ENCODE measurements around the gene SLC7A14. TPM values are rescaled to one million over a fixed set of nuclear protein-coding genes. Genes with fewer than 3 reads are reported as not detected.
A peak's percentile ranks its signal among the peaks of the same experiment; 100 is the strongest.

The SLC7A14 gene
- total and polyA plus RNA-seq, 2 donors (not counting 3 experiments of a cell fraction or from before 2014, with no cell fraction given): 0.07 to 0.57 TPM

DNA sequence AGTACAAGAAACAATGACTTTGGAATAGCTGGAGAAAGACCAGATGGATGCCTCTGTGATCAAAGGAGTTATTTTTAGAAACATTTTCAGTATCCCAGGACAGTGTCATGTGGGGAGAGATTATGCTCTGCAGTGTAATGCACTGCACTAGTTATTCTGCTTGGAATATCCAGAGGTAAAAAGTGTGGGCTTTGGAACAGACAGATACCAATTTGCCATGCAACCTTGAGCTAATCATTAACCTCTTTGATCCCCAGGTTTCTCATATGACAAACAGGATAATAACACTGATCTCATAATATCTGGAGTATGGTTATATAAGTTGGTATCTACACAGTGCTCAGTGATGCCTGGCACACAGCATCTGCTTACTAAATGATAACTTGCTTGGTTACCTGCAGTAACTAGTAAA is 12.2 kb upstream of the SLC7A14 start:
- Histone ChIP-seq H3K4me1 (ENCODE audit: control insufficient read depth, extremely low read depth, insufficient read depth, low read length) (no peaks in the 10 kb centered on the region), H4K20me1 (replicated peaks; ENCODE audit: control insufficient read depth, extremely low read depth, insufficient read depth, low read length) (no peaks in the 10 kb centered on the region), H3K9ac (replicated peaks; ENCODE audit: extremely low read depth, insufficient read depth, low read length) (no peak overlapping the region), H3K27me3 (ENCODE audit: control insufficient read depth in 2 of 2, insufficient read depth in 2 of 2, low read length in 2 of 2) (no peaks in the 10 kb centered on the region), H3K27ac (ENCODE audit: insufficient read depth, low read depth, low read length) (no peak overlapping the region), H2AFZ (ENCODE audit: low read depth, low read length) (no peak overlapping the region), H3K4me3 (replicated peaks in 1 of 3; ENCODE audit: insufficient read depth in 1 of 3, low read depth in 1 of 3, low read length in 3 of 3) (no peak overlapping the region), H3K36me3 (ENCODE audit: control insufficient read depth in 2 of 2, extremely low read depth in 1 of 2, insufficient read depth in 2 of 2, low read length in 2 of 2) (no peaks in the 10 kb centered on the region), H3K79me2 (ENCODE audit: control insufficient read depth, insufficient read depth, low read length) (no peaks in the 10 kb centered on the region), H3K9me3 (replicated peaks; ENCODE audit: control insufficient read depth, insufficient read depth, low read length) (no peaks in the 10 kb centered on the region), H3K9me1 (replicated peaks; ENCODE audit: control insufficient read depth, extremely low read depth, insufficient read depth, low read length) (no peaks in the 10 kb centered on the region), H3K4me2 (ENCODE audit: insufficient read depth, low read length) (no peak overlapping the region)
- ChIA-PET POLR2A (no interaction called here), CTCF (interaction anchor here (1.0 to 1.1 kb wide), 4 partner anchors 9 to 44 kb away, joined by 3 read pairs; no protein-coding TSS in a partner anchor)
- dilution Hi-C loops (cut with MboI; ENCODE audit: extremely low pct_ligation_motif_present, low sequenced_read_pairs): no loop called here
- intact Hi-C loops (cut with micrococcal nuclease): no loop called here
- FAIRE-seq (peak; percentile 12), DNase-seq (ENCODE audit: low read depth, low spot score) (no peak)
- no TSS peak for BruUV-seq (replicated peaks)
- TF ChIP-seq JUN (IDR thresholded peaks at IDR 0.05; ENCODE audit: borderline replicate concordance, insufficient read depth, insufficient read length, low read depth) (no peak), POLR2A (IDR thresholded peaks at IDR 0.05; ENCODE audit: low read depth, low read length) (no peak), MYC (IDR thresholded peaks at IDR 0.05; ENCODE audit: low read depth, low read length) (no peak), GATA2 (IDR thresholded peaks at IDR 0.05; ENCODE audit: insufficient read depth, insufficient read length, low read depth, low read length) (no peak), FOS (IDR thresholded peaks at IDR 0.05; ENCODE audit: borderline replicate concordance, insufficient read depth, low read length) (no peak), EZH2 (IDR thresholded peaks at IDR 0.05; ENCODE audit: borderline replicate concordance, low read depth, low read length, severe bottlenecking) (no peak), POLR2AphosphoS5 (IDR thresholded peaks at IDR 0.05; ENCODE audit: insufficient read depth, low read depth, low read length) (no peak)
- TF ChIP-seq, protein P1, sequence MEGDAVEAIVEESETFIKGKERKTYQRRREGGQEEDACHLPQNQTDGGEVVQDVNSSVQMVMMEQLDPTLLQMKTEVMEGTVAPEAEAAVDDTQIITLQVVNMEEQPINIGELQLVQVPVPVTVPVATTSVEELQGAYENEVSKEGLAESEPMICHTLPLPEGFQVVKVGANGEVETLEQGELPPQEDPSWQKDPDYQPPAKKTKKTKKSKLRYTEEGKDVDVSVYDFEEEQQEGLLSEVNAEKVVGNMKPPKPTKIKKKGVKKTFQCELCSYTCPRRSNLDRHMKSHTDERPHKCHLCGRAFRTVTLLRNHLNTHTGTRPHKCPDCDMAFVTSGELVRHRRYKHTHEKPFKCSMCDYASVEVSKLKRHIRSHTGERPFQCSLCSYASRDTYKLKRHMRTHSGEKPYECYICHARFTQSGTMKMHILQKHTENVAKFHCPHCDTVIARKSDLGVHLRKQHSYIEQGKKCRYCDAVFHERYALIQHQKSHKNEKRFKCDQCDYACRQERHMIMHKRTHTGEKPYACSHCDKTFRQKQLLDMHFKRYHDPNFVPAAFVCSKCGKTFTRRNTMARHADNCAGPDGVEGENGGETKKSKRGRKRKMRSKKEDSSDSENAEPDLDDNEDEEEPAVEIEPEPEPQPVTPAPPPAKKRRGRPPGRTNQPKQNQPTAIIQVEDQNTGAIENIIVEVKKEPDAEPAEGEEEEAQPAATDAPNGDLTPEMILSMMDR (IDR thresholded peaks at IDR 0.05; ENCODE audit: extremely low read depth in 1 of 2, insufficient read depth in 1 of 2, low read depth in 1 of 2, low read length in 2 of 2): no peak
- TF ChIP-seq, protein P2, sequence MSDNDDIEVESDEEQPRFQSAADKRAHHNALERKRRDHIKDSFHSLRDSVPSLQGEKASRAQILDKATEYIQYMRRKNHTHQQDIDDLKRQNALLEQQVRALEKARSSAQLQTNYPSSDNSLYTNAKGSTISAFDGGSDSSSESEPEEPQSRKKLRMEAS (IDR thresholded peaks at IDR 0.05; ENCODE audit: insufficient read depth, insufficient read length): no peak
